Measurements from ENCODE around the gene SLC9A3.

The SLC9A3 gene

DNA sequence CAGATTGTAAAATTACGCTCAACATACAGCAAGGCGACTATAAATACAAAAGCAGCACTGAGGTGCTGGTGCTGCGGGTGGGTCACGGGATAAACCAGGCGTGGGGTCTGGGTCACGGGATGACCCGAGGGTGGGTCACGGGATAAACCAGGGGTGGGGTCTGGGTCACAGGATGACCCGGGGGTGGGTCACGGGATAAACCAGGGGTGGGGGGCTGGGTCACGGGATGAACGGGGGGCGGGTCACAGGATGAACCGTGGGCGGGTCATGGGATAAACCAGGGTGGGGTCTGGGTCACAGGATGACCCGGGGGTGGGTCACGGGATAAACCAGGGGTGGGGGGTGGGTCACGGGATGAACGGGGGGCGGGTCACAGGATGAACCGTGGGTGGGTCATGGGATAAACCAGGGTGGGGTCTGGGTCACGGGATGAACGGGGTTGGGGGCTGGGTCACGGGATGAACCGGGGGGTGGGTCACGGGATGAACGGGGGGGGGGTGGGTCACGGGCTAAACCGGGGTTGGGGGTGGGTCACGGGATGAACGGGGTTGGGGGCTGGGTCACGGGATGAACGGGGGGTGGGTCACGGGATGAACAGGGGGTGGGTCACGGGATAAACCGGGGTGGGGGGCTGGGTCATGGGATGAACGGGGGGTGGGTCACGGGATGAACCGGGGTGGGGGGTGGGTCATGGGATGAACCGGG lies 30.2 kb upstream of the SLC9A3 start:
- DNase-seq = no peak

DNA sequence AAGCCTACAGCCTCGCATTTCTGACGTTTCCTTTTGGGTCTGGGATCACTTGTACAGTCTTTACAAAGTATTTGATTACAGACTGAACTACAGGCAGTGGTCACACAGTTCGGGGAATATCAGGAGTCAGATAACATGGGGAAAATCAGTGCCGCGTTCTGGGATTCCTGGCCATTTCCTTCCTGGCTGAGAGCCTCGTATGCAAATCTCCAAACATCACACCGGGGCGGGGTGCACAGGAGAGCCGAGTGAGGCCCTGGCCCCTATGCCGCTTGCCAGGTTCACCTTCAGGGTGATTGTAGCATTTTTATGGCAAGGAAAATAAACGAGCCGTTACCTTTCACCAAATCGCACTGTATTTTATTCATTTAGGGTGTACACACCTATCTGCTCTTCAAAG lies 29.6 kb upstream of the SLC9A3 start:
- DNase-seq = no peak

DNA sequence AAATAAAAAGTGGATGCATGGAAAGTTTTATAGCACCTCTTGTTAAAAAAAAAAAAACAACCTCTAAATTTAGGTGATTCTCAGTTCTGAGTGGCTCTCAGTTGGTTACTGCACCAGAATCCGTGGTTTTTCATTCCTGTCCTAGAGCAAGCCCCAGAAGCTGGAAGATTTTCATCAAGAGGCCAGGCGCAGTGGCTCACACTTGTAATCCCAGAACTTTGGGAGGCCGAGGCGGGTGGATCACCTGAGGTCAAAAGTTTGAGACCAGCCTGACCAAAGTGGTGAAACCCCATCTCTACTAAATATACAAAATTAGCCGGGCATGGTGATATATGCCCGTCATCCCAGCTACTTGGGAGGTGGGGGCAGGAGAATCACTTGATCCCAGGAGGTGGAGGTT lies 27.2 kb upstream of the SLC9A3 start:
- DNase-seq = no peak

DNA sequence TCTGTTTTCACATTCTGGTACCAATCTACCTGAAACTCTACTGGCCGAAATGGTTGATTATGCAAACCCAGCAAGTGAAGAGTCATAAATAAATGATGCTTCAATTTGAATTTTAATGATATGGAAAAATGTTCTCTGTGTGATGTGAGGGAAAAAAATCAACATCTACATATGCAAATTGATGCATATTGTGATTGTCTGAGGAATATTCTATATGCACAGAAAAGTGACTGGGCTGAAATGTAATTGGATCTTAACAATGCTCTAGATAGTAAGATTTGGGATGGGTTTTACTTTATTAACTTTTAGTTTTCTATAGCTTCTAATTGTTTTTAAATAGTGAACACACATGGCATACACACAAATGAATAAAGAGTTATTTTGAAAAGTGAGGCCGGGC lies 25.0 kb upstream of the SLC9A3 start:
- DNase-seq = no peak

DNA sequence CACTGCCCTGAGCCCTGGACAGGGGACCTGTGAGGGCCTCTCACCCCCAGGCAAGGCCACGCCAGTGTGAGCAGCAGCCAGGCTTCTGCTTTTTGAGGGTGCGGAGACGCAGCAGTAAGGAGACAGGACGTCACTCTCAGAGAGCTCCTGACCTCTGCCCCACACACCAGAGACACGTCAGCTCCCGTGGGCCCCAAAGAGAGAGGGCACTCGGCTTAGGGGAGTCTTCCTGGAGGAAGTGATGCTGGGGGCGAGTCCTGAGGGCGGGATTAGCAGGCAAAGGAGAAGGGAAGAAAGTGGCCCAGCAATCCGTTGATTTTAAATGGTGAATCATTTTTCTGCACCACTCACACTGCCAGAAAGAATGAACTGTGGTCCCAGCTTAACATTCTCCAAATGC lies 24.0 kb upstream of the SLC9A3 start:
- DNase-seq = no peak

DNA sequence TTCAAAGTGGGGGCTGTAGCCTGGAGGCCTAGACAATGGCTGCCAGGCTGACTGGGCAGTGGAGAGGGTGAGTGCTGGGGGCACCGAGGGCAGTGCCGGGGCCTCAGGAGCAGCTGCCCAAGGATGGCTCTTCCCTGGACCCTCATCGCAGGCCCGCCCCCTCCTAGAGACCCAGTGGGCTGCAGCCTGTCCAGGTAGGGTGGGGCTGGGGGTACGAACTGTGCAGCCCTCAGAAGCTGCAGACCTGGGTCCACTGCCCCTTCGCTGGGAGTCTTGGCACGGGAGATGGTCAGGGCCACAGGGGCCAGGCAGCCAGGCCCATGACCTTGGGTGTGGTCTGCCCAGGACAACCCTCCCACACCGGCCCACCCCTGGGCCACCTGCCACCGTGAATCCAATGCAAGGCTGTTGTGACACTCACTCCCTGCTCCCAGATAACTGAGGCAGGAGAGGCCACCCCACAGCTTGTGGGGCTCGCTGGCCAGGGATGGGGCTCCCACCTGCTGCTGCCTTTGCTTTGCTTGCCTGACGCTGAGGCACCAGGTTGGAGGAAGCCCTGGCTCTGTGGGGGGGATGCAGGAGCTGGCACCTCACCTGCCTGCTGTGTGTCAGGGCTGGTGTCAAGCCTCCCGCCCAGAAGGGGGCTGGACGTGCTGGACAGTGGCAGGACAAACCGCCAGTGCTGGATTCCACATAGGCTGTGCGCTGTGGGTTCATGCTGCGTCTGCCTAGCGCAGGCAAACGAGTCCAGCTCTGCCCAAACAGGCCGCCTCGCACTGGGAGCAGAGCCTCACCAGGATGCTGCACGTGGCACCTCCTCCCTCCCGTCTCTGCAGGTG lies 23.1 kb upstream of the SLC9A3 start:
- DNase-seq = no peak

DNA sequence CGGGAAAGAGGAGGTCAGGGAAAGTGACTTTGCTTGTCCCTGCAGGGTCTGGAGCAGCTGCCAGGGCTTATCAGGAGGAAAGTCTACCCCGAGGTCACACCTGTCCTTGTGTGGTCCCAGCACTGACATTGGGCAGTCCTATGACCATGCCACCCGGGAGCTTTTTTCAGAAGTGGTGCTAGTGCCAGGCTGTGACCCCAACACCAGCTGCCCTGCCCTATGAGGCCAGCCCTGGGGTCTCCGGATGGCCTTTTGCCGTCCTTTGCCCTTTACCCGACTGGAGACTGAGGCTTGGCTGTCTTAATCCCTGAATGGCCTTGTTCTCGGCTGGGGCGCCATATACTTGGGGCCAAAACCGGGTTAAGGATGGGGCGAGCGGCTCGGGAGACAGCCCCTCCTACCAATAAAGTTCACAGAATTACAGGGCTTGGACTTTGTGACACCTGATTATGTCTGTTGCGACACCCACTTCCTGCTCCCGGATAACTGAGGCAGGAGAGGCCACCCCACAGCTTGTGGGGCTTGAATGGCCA lies 22.2 kb upstream of the SLC9A3 start:
- DNase-seq = no peak

DNA sequence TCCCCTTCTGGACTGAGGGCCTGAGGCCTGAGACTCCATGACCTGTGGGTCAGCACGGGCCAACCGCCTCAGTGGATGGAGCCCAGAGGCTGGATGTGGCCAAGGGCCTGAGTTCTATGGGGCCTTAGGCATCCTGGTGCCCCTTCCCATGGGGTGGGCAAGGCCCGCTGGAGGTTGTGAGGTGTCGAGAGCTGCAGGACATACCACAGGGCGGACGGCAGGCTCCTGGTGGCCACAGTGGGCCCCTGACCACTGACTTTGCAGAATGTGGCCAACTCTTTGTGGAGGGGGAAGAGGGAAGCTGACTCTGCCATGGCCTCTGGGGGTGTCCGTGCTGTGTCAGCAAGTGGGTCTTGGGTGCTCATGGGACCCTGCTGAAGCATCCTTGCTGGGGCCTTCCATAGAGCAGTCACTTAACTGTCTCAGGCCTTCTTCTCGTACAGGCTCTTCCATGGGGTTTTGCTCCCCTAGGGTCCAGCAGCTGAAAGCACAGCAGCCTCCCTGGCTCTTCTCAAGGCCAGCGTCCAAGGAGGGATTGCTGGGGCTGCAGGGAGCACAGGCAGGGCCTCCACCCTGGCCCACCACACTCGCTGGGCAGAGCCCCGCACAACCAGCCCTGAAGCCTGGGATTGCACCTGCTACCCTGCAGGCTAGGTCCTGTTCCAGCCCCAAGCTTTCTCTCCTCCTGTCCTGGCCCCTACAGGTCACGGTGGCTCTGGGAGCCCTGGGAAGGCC lies 21.6 kb upstream of the SLC9A3 start:
- no peak for DNase-seq

DNA sequence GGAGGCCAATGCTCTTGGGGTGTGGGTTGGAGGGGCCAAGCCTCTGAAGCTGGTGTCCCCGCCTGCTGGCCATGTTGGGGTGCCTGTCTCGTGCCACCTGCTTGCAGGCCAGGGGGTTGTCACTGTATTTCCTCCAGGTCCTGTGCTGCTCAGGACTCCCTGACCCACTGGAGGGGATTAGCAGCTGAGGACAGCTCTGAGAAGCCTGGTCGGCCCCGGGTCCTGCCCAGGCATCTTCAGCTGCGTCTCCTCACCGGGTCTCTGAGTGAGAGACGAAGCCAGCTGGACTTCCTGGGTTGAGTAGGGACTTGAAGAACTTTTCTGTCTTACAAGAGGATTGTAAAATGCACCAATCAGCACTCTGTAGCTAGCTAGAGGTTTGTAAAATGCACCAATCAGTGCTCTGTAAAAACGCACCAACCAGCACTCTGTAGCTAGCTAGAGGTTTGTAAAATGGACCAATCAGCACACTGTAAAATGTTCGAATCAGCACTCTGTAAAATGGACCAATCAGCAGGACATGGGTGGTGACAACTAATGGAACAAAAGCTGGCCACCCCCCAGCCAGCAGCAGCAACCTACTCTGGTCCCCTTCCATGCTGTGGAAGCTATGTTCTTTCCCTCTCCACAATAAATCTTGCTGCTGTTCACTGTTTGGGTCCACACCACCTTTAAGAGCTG lies 20.6 kb upstream of the SLC9A3 start:
- DNase-seq = no peak

DNA sequence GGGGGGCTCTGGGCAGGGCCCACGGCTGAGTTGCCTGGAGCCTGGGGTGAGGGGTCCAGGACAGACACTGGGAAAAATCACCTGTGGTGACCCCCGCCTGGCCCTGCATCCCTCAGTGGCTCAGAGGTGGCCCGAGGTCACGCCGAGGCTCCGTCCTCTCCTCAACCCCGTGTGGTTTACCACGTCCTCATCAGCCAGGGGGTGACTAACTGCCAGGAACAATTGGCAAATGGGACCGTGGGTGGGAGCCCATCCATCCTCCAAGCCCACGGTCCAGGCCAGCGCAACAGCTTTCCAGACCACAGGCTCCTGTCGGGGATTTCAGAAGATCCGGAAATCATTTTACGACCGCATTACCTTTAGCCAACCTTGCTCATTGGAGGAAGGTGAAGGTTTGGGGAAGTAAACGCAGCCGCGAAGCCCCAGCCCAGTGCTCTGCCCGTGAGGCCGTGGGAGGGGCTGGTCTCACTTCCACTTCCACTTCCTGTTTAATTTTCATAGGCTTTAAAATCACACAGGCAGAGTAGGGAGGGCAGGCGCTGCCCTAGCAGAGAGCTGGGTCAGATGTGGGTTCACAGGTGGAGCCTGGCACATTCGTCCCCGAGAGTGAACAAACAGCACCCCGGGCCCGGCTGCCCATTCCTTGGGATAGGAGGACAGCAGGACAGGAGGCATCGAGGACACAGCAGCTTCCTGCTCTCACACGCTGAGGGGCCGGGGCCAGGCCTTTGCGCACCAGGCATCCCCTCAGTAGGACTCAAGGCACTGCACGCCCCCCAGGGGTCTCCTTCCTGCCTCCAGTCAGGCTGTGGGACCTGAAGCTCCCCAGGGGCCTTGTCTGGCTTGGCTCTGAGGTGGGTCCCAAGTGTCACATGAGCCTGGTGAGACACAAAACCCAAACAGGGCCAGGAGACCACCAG lies 19.8 kb upstream of the SLC9A3 start:
- no peak for DNase-seq

DNA sequence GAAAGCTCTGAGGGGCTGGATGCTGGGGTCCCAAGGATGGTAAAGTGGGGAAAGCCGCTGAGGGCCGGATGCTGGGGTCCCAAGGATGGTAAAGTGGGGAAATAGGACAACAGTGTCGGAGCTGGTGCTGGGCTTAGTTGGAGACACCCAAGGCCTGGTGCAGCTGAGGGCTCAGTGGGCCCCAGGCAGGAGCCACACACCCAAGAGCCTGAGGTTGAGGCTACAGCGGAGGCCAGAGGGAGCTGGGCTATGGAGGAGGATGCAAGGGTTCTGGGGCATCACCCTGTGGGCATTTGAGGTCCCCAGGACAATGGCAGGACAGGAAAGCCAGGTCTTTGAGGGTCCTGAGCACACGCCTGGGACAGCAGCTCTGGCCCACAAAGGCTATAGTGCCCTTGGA lies 19.1 kb upstream of the SLC9A3 start:
- no peak for DNase-seq

DNA sequence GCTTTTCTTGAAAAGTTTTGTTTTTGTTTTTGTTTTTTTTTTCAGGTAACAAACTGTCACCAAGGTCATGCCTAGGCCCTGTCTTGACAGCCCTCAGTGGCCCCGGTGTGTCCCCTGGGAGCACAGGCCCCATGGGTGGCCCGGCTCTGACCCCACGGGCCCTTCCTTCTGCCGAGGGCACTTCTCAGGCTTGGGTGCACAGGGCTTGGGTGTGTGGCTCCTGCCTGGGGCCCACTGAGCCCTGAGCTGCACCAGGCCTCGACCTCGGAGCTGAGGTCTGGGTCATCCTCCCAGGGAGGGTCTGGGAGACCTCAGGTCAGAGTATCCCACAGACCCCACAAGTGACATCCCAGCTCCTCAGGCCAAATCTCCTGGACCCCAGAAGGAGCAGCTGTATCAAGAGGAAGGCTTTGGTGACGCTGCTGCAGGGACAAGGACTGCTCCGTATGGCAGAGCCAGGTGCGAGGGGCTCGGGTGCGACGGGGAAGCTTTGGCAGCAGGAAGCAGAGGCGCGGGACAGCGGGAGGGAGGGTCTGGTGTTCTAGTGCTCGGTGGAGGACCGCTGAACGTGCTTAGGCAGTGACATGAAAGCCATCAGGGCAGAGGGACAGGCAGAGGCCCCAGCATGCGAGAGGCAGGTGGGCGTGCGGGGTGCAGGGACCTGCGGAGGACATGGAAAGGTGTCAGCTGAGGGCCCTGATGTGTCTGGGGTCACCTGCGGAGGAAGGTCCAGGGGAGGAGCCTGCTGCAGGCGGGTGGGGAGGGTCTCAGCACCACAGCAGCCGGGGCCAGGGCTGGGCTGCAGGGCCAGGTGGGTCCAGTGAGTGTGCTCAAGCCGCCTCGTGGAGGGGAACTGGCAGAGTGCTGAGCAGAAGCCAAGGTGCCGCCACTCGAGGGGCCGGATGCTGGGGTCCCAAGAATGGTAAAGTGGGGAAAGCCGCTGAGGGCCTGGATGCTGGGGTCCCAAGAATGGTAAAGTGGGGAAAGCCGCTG lies 18.4 kb upstream of the SLC9A3 start:
- DNase-seq = no peak

DNA sequence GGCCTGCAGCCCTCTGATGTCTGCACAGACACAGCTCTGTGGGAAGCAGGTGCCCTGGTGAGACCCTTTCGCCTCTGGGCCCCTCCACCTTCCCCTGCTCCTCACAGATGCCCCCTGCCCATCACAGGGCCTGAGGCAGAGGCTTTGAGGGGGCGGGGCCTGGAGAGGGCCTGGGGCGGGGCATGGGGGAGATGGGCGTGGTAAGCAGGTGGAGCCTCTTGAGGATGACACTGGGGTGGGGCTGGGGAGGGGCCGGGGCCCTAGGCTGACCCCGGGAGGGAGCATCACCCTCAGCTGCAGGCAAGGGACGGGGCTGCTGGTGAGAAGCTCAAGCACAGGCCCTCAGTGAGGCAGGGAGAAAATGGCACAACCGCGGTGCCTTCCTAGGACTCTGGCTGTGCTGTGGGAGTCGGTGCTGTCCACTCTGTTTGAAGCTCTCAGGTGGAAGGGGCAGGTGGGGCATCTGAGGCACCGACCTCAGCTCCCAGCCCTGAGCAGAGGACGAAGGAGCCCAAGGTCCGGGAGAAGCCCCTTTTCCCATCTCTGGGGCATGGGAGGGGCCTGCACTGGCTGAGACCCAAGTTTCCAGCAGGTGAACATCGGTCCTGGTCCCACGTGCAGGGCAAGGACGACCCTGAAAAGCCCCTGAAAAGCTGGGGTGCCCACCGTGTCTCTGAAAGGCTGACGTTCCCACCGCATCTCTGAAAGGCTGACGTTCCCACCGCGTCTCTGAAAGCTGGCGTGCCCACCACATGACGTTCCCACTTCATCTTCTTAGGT lies 17.5 kb upstream of the SLC9A3 start:
- no peak for DNase-seq

DNA sequence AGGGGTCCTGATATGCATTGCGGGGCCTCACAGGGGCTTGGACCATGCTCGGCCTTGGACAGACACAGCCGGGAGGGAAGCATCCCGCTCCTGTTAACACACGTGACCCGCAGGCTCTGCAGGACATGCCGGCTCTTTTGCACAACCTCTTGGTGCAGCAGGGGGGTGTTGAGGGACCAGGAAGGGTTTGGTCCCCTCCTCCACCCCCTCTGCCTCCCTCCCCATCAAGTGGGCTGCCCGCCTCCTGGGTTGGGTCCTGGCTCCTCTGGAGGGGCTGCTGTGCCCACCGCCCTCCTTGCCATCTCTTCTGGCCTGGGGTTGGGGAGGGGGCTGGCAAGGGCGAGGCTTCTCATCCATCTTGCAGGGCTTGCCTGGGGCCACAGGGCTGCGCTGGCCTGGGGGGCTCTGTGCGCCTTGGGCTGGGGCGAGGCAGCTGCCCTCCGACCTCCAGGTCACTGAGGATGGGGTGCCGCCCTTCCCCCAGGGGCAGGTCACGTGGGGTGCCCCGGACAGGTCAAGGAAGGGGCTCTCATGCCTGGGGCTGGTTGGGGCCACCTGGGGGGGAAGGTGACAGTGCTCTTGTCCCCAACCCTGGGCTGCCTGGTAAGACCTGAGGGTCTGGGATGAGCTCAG lies 16.8 kb upstream of the SLC9A3 start:
- no peak for DNase-seq

DNA sequence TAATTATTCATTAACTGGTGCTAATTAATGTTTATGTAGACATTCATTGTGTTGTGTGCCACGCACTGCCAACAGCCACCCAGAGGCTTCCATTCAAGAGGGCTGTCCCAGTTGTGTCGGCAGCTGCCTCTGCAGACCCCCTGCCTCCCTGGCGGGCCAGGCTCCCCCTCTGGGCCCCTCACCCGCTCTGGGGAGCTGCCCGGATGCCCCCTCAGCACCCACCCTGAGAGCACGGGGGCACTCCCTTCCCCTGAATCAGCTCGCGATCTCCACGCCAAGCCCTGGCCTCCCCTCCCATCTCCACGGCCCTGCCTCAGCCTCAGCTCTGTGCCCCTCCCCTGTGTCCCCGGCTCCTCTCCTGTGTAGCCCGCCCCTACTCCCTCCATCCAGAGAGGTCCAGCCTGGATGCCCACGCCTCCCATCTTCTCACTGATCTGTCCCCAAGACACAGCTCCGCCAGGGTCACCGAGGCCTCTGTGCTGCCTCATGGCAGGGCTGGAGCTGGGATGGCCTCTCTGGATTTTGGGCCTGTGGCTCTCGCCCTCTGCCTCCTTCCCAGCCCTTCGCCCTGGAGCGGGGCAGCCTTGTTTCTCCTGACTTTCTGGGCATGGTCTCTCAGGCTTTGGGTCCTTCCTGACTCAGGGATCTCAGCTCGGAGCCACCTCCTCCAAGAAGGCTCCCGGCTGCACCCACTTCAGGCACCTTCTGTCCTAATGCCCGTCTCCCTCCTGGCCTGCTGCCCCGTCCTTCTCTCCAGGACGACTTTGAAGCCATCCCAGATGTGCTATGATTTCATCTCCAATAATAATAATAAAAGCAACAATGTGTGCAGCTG lies 16.0 kb upstream of the SLC9A3 start:
- DNase-seq = no peak

DNA sequence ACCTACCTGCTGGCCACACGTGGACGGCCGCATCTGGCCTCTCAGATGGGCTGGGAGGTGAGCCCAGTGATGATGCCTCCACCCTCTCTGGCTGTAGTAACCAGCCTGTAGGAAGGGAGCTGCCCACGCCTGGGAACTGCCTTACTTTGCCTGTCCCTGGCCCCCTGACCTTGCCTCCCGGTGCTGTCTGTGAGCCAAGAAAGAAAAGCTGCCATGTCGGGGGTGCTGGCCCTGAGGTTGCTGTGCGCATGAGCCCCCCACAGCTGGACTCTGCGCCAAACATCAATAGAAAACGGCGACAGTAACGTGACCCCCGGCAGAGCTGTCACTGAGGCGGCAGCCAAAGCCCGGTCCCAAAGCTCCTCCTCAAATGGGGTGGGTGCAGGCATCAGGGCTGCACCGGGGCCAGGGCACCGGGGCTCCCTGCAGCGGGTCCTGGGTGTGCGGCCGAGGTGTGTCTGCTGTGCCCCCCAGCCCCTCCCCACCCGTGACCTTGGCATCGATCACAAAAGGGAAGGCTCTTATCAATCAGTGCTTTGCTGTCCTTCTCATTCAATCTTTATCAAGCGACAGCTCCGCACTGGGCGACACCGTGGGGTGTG lies 15.3 kb upstream of the SLC9A3 start:
- no peak for DNase-seq

DNA sequence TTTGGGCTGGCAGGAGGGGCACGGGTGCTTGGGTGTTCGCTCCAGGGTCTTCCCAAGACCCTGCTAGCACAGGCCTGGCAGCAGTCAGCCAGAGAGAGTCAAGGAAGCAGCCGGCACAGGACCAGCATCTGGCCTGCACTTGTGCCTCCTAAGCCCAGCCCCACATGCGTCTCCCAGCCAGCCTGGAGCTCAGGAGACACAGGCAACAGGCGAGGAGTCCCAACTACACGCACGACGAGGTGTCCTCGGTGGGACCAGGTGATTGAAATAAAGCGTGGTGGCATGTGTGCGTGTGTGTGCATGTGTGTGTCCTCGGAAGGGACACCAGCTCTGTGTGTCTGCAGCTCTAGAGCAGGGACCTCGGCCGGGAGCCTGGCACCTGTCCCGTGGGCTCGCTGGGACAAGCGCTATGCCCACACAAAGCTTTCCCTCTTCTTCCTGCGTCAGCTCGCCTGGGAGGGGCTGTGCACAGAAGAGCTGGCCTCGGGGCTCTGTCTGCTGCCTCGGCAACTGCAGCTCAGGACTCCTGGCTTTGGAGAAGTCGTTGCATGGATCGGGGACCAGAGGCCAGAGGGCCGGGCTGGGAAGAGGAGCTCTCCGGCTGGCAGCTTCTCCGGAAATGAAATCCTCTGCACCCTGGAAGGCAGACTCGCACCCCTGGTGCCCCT lies 14.7 kb upstream of the SLC9A3 start:
- DNase-seq = no peak

Measured in NCI-H1048 (cell line).